GM18508 (cell line): ENCODE measurements around the gene AFF4.
"Not testable (repeated sequence)": the region's sequence is repeated elsewhere in the genome, so short reads cannot be mapped to it uniquely, and the experiment has no call there.

Source experiments
- ATAC-seq: cut with Tn5 transposase; IDR thresholded peaks from one replicate; pipeline ENCODE4 v1.9.1; 2021; ENCODE audit warnings: moderate number of reproducible peaks; ENCODE audit not compliant: insufficient read depth, unreplicated experiment

Gene AFF4

GRCh38 chr5:132865668-132866341 lies 97.6 kb downstream of the AFF4 start:
- no peak for ATAC-seq

GRCh38 chr5:132860742-132861141 lies 102.7 kb downstream of the AFF4 start:
- no peak for ATAC-seq

GRCh38 chr5:132859889-132860437 lies 103.5 kb downstream of the AFF4 start:
- ATAC-seq, result no peak

GRCh38 chr5:132856011-132856410 lies 107.4 kb downstream of the AFF4 start:
- ATAC-seq, result no peak

- ATAC-seq, result not testable (repeated sequence)
Observed at GRCh38 chr5:132854992-132855391, 108.4 kb downstream of the AFF4 start.

- ATAC-seq, result no peak
Observed at GRCh38 chr5:132854301-132854700, 109.1 kb downstream of the AFF4 start.

GRCh38 chr5:132853790-132854189 lies 109.6 kb downstream of the AFF4 start:
- no peak for ATAC-seq

- no peak for ATAC-seq
Observed at GRCh38 chr5:132853323-132853722, 110.1 kb downstream of the AFF4 start.

- no peak for ATAC-seq
Observed at GRCh38 chr5:132850066-132850465, 113.4 kb downstream of the AFF4 start.

- ATAC-seq, result no peak
Observed at GRCh38 chr5:132849347-132849746, 114.1 kb downstream of the AFF4 start.

- ATAC-seq, result no peak
Observed at GRCh38 chr5:132848270-132848669, 115.2 kb downstream of the AFF4 start.

GRCh38 chr5:132841305-132841704 lies 122.1 kb downstream of the AFF4 start:
- ATAC-seq, result no peak

GRCh38 chr5:132840896-132841295 lies 122.5 kb downstream of the AFF4 start:
- no peak for ATAC-seq

GRCh38 chr5:132840313-132840712 lies 123.1 kb downstream of the AFF4 start:
- ATAC-seq, result no peak

GRCh38 chr5:132839426-132840301 lies 123.8 kb downstream of the AFF4 start:
- no peak for ATAC-seq

GRCh38 chr5:132838516-132839282 lies 124.7 kb downstream of the AFF4 start:
- no peak for ATAC-seq

GRCh38 chr5:132837868-132838267 lies 125.6 kb downstream of the AFF4 start:
- ATAC-seq, result no peak

GRCh38 chr5:132836852-132837251 lies 126.6 kb downstream of the AFF4 start:
- ATAC-seq, result no peak

GRCh38 chr5:132834057-132834456 lies 129.4 kb downstream of the AFF4 start:
- ATAC-seq, result no peak

- ATAC-seq, result no peak
Observed at GRCh38 chr5:132832612-132833011, 130.8 kb downstream of the AFF4 start.
